NK-92 (cell line): Measurements from ENCODE around the gene SCNM1.
A peak's percentile ranks its signal among the peaks of the same experiment; 100 is the strongest.
"Not testable (repeated sequence)": the region's sequence is repeated elsewhere in the genome, so short reads cannot be mapped to it uniquely, and the experiment has no call there.

ENCODE experiments used
- DNase-seq: peaks from one replicate; lab custom pipeline; 2025; ENCODE audit not compliant: unreplicated experiment; lab: John Stamatoyannopoulos, UW

SCNM1 gene

DNA sequence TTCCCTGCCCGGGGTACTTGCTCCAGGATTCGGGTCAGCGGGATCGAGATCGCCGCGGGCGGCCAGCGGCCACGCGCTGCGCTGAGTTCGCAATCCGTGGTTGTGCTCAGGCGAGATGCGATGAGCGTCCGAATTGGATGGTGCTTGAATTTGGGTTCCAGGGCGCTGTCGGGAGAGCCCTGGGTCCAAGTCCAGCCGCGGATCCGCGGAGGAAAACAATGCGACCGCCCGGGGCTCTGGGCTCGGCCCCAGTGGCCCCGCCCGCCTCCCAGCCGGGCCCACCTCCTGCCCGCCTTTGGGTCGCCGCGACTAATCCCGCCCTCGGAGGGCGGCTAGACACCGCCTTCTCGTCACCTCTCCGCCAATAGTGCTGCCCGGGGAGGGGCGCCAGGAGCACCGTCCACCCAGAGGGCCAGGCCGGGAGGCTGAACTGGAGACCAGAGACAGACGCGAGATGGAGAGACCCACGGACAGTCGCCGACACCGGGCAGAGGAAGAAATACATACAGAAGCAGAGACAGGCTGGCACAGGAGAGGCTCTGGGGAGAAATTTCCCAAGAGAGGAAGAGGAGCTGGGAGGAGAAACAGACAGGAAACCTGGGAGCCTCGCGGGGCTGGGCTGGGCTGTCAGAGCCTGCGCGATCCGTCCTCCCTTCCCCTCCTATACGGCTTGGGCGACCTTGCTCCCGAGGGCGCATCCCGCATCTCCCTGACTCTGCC lies 19.4 kb upstream of the SCNM1 start, which contains the start of gene SEMA6C:
TSS of gene SEMA6C (minus strand) at position 220 of the 720 bp plus-strand sequence. CDS start 4,010 bp downstream, outside the sequence.
- peak; percentile 19 for DNase-seq

DNA sequence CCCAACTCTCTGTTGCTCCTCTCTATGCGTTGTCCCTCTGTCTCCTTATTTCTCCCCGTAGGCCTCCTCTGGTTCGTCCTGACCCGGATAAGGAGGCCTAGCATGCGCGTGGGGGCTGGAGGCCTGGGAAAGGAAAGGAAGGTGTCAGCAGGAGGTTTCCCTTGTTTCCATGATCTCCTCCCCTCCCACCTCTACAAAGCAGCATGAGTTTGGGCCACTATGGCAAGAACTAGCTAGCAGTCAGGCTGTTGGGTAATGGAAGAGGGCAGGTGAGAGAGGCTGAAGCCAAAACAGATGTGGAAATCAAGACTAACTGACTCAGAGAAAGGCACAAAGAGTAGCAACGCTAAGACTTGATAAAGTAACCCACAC lies 18.8 kb upstream of the SCNM1 start:
- no peak for DNase-seq

DNA sequence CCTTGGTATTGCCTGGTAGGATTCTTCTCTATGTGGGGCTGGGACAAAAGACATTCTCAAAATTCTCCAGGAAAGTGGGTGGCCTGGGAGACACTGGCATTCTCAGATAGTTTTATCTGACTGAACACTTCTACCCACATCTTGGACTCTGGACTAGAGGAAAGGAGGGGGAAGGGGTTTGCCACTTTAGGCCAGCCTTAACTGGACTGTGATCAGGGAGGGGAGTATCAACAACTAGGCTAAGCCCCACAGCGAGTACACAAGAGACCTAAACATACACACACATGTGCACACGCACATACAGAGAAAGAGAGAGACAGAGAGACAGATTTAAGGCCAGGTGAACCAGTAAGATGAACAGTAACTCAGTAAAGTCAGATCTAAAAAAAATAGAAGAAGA lies 18.3 kb upstream of the SCNM1 start:
- no peak for DNase-seq

DNA sequence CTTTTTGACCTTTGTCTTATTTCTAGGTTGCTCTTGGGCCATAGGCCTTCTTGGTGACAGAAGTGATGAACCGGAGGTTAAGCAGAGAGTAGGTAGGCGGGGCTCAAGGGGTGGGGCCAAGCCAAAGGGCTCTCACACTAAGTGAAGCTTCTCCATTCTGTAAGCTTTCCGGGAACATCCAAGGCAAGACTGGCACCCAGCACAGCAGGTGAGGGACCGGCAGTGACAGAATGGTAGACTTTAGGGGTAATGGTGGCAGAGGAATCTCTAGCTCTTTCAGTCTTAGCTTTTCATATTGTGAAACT lies 9.5 kb upstream of the SCNM1 start, which contains the start of gene TNFAIP8L2:
TSS of gene TNFAIP8L2 (plus strand) at position 135 of the 305 bp plus-strand sequence. CDS start 2,049 bp downstream, outside the sequence.
- DNase-seq = no peak

DNA sequence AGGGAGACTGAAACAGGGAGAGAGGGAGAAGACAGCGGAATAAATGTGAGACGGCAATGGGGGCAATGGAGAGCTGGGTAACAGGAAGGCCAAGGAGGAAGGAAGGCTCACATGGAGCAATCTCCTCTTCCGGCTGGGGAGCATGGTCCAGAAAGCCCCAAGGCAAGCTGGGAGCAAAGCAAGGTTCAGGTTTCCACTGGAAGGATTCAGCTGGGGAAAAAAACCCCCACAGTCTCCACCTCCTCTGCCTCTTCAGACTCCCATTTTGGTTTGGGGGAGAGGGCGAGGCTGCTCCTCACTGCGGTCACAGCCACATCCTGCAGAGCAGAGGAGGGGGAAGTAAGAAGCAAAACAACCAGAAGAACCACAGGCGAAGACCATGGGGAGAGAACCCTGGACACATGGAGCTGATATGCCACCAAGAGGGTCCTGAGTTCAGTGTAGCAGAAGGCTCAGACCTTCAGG lies 8.8 kb upstream of the SCNM1 start:
- DNase-seq = no peak

DNA sequence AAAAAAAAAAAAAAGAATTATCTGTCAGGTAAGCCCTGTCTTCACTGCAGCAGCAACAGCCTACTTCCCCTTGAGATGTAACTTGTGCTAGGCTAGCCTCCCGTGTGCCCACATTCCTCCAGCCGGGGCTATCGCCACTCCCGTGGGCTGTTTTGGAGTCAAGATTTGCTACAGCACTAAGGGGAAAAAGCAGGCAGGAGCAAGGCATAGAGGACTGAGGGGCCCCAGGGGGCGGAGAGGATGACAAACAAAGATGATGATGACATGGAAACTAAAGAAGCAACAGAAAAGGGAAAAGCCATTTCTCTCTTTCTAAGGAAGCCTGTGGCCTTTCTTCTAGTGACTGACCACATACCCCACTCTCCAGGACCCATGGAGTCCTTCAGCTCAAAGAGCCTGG lies 7.6 kb upstream of the SCNM1 start:
- DNase-seq = no peak

DNA sequence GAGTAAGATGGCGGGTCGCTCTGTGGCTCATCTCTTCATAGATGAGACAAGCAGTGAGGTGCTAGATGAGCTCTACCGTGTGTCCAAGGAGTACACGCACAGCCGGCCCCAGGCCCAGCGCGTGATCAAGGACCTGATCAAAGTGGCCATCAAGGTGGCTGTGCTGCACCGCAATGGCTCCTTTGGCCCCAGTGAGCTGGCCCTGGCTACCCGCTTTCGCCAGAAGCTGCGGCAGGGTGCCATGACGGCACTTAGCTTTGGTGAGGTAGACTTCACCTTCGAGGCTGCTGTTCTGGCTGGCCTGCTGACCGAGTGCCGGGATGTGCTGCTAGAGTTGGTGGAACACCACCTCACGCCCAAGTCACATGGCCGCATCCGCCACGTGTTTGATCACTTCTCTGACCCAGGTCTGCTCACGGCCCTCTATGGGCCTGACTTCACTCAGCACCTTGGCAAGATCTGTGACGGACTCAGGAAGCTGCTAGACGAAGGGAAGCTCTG lies 7.1 kb upstream of the SCNM1 start:
- no peak for DNase-seq

DNA sequence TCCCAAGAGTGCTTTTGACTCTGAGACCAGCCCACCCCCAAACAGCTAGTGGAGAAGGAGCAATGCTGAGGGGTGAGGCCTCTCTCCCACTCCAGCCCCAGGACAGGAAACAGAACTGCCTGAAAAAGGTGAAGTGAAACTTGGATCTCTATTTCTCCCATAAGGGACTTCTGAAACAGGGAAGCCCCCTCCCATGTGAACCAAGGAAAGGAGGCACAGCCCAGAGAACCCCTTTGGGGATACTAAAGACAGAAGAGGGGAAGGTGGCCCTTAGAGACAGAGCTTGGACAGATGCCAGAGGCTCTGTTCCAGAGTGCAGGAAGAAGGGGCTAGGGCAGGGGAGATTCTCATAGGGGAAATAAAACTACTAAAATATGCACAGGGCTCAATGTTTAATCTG lies 6.6 kb upstream of the SCNM1 start:
- DNase-seq = no peak

DNA sequence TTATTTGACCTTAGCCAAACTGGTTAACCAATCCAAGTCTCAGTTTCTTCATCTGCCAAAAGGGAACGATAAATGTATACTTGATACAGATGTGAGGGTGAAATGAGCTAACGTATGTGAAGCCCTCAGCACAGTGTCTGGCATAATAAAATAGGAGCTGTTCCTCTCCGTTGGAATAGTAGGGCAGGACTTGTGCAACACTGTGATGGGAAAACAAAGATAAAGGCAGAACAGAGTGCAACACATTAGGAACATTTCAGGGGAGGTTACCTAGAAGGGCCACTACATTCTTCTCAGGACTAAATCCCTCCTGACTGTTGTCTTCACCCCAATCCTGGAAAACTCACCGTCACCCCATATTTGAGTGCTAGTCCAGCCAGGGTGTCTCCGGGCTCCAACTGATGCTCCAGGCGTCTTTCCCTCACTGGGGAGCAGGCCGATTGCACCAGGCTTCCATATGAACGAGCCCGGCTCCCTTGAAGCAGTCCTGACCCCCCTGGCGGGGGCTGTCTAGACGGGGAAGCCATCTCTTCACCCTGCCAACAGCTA lies 1.1 kb upstream of the SCNM1 start:
- no peak for DNase-seq

DNA sequence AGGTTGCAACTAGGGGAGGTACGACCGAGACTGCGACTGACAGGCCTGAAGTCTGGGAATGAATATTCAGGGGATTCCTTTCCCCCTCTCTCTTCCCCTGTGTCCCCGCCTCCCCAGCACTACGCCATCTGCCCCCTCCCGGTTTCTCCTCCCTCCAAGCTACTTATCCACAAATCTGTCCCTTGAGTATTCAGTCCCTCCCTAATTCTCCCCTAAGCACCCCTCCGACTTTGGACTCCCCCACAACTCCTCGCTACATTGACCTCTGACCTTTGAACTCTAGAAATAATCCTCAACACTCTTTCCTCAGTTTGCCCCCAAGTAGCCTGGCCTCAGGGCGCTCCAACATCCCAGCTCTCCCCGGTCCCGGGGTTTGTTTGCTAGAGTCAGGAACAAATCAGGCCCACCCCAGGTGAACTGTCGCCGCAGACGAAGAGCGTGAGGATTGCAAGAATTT lies 635 bp upstream of the SCNM1 start:
- DNase-seq = no peak

DNA sequence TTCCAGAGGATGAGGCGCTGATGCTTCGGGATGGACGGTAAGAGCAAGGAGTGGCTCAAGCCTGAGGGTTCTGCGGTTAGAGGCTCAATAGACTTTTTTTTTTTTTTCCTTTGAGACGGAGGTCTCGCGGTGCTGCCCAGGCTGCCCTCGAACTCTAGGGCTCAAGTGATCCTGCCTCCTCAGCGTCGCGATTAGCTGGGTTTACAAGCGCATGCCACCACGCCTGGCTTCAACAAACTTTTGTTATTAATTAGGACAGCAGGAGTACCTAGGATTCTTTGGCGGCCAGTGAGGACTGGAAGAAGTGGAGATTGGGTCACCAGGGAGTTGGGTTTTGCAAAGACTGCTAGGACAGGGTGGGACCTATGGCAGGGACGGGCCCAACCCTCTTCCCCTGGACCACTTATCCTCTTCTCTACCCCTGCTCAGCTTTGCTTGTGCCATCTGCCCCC lies 587 bp downstream of the SCNM1 start:
- DNase-seq = no peak

DNA sequence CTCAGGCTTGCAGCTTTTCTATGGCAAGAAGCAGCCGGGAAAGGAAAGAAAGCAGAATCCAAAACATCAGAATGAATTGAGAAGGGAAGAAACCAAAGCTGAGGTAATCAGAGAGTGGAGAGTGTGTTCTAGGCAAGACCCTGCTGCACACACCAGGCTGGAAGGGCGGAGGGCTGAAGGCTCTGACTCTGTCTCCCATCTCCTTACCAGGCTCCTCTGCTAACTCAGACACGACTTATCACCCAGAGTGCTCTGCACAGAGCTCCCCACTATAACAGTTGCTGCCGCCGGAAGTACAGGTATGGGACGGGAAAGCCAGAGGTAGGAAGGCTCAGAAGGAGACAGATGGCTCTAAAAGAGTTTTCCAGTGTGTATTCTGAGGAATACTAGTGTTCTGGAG lies 1.2 kb downstream of the SCNM1 start:
- no peak for DNase-seq

DNA sequence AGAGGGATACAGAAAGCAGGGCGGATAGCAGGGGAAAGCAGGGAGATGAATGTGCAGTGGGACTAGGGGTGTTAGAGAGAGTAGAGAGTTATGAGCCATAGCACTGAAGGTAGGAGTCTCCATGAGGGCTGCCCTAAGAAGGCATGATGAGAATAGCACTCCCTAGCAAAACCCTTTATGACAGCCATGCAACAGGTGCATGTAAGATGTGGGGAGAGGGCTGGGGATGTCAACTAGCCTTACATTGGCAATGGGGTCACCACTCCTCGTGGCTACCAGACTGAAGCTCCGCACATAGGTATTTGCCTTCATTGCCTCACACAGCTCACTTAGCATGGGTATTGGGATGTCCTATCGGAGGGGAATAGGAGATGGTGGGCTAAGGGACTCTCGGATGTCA lies 5.2 kb downstream of the SCNM1 start:
- no peak for DNase-seq

DNA sequence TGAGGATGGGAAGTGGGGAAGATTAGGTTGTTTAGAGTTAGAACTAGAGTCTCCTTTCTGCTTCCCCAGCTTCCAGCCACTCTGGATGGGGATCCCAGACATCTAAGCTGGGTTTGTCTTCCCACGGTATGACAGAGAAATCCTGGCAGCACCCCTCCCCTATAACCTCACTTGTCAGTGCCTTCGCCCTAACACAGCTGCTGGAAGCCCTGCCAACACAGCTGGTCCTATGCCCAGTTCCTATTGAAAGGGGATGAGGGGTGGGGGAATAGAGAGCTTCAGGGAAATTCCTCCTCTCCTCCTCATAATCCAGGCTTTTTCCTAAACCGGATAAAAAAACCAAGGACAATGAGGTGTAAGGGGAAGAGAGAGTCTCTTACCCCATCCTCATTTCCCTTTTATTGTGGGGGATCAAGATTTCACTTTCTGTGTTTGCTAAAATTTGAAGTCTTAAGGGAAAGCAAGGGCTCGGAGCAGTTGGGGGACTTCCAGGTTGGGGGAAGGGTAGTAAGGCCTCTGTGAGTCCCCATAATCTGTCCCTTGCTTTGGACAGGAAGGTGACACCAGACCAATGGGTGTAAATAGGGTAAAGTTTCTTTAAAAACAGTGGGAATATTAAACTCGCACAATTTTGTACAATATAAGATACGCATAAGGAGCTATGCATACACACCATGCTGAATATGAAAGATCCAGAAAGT lies 9.2 kb downstream of the SCNM1 start:
- DNase-seq = no peak

DNA sequence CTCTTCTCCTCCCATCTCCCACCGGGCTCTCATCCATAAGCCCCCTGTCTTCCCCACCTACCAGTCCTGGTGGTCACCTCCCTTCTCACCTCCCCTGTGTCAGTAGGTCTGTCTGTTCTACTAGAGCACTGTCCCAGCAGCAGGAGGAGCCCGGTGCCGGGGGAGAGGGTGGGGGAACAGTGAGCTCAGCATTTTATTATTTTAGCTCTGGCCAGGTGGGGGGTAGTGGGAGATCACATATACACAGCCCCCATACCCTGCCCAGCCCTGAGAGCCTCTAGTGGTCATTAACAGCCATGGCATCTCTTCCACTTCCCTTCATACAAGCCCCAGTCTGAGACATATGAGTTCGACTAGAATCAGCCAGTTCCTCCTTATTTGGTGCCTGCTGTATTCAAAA lies 9.9 kb downstream of the SCNM1 start, which contains the start of gene TMOD4:
TSS of gene TMOD4 (minus strand) at position 119 of the 400 bp plus-strand sequence. CDS start 1,106 bp downstream, outside the sequence.
- no peak for DNase-seq

DNA sequence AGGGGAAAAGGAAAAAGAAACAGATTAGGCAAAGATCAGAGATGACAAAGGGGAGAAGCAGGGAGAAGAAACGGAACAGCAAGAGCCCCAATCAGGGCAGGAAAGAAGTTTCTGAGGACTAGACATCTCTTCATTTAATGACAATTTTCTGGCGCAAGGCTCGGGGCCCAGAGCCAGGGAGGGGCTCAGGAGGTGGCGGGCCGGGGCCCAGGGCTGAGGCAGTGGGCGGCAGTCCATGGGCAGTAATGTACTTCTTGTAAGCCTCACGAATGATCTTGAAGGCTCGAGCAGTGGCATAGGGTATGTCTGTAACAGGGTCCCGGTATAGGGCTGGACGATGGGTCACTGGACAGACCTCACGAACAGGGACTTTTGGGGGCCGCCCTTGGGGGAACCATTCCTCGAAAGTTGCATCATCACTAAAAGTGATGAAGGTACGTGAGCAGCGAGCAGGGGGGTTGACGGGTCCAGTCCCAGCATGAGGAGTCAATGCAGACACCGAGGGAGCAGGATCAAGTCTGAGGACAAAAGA lies 10.6 kb downstream of the SCNM1 start:
- DNase-seq = no peak

DNA sequence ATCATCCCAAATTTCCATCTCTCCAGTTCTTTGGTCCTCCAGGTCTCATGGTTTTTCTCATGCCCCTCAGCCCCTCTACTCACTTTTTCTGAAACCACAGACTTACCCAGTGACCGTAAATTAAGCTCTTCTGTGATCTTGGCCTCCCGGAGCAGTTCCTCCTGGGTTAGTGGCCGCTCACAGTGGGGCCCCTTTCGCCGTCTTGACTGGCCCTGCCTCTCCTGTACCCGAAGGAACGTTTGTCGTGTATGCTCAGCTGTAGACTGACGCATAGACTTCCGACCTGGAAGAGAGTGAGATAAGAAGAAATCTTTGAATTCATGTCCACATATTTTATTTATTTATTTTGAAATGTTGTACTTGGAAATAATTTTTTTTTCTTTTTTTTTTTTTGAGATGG lies 18.3 kb downstream of the SCNM1 start:
- DNase-seq = no peak

DNA sequence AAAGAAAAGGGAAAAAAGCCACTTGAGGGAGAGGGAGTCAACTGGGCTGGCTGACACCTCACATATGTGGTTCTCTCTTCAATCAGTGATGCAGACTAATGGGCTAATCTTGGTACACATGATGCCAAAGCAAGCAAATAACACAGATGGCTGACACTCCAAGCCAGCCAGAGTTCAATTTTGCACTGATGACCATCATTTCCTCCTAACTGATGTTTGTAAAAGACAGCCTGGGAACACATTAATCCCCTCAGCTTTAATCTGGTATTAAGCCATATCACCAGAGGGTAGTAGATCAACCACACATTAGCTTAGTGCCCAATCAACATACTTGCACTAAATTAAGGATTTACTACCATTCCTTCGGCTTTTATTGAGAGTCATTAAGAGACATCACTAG lies 21.3 kb downstream of the SCNM1 start:
- no peak for DNase-seq

DNA sequence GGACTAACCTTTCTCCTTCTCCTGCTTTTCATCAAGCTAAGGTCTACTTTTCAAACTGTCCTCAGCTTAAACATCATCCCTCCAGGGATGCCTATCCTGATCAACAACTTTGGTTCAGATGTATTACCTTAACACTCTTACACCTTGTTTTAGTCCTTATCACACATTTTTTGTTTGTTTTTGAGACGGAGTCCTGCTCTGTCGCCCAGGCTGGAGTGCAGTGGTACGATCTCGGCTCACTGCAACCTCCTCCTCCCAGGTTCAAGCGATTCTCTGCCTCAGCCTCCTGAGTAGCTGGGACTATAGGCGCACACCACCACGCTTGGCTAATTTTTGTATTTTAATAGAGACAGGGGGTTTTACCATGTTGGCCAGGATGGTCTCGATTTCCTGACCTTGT lies 22.7 kb downstream of the SCNM1 start:
- not testable (repeated sequence) for DNase-seq

DNA sequence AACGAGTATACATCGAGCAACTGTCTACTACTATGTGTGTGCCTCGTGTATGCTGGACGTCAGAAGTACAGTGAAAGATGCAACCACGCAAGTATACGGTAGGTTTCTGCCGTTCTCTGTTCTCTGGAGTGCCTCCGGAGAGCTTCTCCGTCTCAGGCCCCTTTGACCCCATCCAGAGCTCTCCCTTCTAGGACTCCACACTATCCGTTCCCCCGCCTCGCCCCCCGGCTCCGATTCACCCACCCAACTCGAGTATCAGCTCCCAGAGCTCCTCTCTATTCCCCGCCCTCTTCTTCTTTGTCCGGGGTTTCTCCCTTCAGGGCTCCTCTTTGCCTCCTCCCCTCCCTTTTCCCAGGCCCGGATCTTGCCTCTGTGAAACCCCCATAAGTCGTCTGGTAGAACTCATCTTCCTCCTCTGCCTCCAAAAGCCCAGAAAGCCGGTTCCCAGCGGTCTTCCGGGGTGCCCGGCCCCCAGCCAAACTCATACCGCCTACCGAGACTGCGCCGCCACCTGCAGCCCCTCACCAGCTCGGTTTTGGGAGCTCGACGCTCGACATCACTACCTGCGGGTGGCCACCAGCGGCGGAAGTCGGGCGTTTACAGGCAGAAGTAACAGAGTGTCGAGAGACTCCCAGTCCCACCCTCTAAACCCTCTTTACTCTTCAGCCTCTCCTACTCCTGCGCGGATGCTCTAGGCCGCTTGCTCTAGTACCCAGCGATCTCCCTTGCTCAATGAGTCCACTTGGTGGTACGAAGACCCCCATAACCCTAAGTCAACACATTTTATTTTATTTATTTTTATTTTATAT lies 23.9 kb downstream of the SCNM1 start, which contains the start of gene VPS72:
TSS of gene VPS72 (minus strand) at position 561 of the 809 bp plus-strand sequence. CDS start at position 485, 76 bp downstream.
- DNase-seq = peak; percentile 25

DNA sequence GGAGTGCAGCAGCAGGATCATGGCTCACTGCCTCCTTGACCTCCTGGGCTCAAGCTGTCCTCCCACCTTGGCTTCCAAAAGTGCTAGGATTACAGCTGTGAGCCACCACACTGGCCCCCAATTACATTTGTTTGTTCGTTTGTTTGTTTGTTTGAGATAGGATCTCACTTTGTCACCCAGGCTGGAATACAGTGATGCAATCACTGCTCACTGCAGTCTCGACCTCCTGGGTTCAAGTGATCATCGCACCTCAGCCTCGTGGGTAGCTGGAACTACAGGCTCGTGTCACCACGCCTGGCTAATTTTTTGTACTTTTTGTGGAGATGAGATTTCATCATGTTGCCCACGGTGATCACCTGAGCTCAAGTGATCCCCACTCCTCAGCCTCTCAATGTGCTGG lies 26.1 kb downstream of the SCNM1 start:
- no peak for DNase-seq
